Measurements from ENCODE around the gene COX18. TPM values are rescaled to one million over a fixed set of nuclear protein-coding genes. Genes with fewer than 3 reads are reported as not detected.

The COX18 gene
- polyA plus RNA-seq, 1 donor from 2014 or later, result 30.2 TPM

- Histone ChIP-seq H3K9me2 (ENCODE audit: insufficient read depth, low read length) (no peaks in the 10 kb centered on the region), H2AFZ (ENCODE audit: low read depth, low read length) (no peak overlapping the region), H3K36me3 (ENCODE audit: insufficient read depth, low read length) (no peaks in the 10 kb centered on the region), H4K20me1 (ENCODE audit: insufficient read depth) (no peaks in the 10 kb centered on the region), H3K4me2 (ENCODE audit: low read length) (no peak overlapping the region), H3K27ac (ENCODE audit: low read length) (no peak overlapping the region), H3K79me2 (replicated peaks; ENCODE audit: insufficient read depth, low read length) (no peaks in the 10 kb centered on the region), H3K9ac (ENCODE audit: low read length) (no peak overlapping the region), H3K9me3 (ENCODE audit: low read length) (no peaks in the 10 kb centered on the region), H3F3A (ENCODE audit: insufficient read depth, low read length, poor library complexity, severe bottlenecking) (no peaks in the 10 kb centered on the region), H3K4me3 (ENCODE audit: low read length) (no peak overlapping the region), H3K27me3 (ENCODE audit: insufficient read depth, low read depth, low read length) (no peaks in the 10 kb centered on the region)
- TF ChIP-seq MXI1 (conservative IDR thresholded peaks at IDR 0.05; ENCODE audit: poor library complexity, severe bottlenecking) (no peak), CTCF (IDR thresholded peaks at IDR 0.05; ENCODE audit: poor library complexity, severe bottlenecking) (no peak), REST (IDR thresholded peaks at IDR 0.05; ENCODE audit: borderline replicate concordance) (no peak)
These were observed 32.5 kb downstream of the COX18 start for GRCh38 chr4:73037057-73037456.

GRCh38 chr4:73036123-73036522 is 33.4 kb downstream of the COX18 start:
- Histone ChIP-seq H3F3A (ENCODE audit: insufficient read depth, low read length, poor library complexity, severe bottlenecking) (no peaks in the 10 kb centered on the region), H3K27ac (ENCODE audit: low read length) (no peak overlapping the region), H3K4me3 (ENCODE audit: low read length) (no peak overlapping the region), H3K27me3 (ENCODE audit: insufficient read depth, low read depth, low read length) (no peaks in the 10 kb centered on the region), H3K4me2 (ENCODE audit: low read length) (no peak overlapping the region), H3K9me3 (ENCODE audit: low read length) (no peaks in the 10 kb centered on the region), H2AFZ (ENCODE audit: low read depth, low read length) (no peak overlapping the region), H3K36me3 (ENCODE audit: insufficient read depth, low read length) (no peaks in the 10 kb centered on the region), H4K20me1 (ENCODE audit: insufficient read depth) (no peaks in the 10 kb centered on the region), H3K79me2 (replicated peaks; ENCODE audit: insufficient read depth, low read length) (no peaks in the 10 kb centered on the region), H3K9me2 (ENCODE audit: insufficient read depth, low read length) (no peaks in the 10 kb centered on the region), H3K9ac (ENCODE audit: low read length) (no peak overlapping the region)
- no peak for TF ChIP-seq TAF1 (IDR thresholded peaks at IDR 0.05; ENCODE audit: low read depth)
- no peak for TF ChIP-seq EZH2 (IDR thresholded peaks at IDR 0.05; ENCODE audit: borderline replicate concordance, insufficient read depth, low read length, poor library complexity, severe bottlenecking)
- TF ChIP-seq RAD21 (conservative IDR thresholded peaks at IDR 0.05), result no peak
- no peak for TF ChIP-seq REST (IDR thresholded peaks at IDR 0.05; ENCODE audit: borderline replicate concordance)
- TF ChIP-seq POLR2AphosphoS5 (IDR thresholded peaks at IDR 0.05), result no peak
- TF ChIP-seq EP300 (conservative IDR thresholded peaks at IDR 0.05; ENCODE audit: poor library complexity, severe bottlenecking), result no peak
- TF ChIP-seq CTCF (IDR thresholded peaks at IDR 0.05; ENCODE audit: poor library complexity, severe bottlenecking), result no peak
- TF ChIP-seq SMC3 (conservative IDR thresholded peaks at IDR 0.05; ENCODE audit: poor library complexity), result no peak
- no peak for TF ChIP-seq MXI1 (conservative IDR thresholded peaks at IDR 0.05; ENCODE audit: poor library complexity, severe bottlenecking)

All from neural cell (in vitro differentiated cells).